Stimulated activated CD4-positive, alpha-beta T cell treated with anti-CD3 and anti-CD28 coated beads, Interleukin-4, amount 100 ng/mL, for 24 hours (primary cell): ENCODE measurements around the gene CD99.

Source experiments
- DNase-seq: peaks from one replicate; pipeline ENCODE4 v3.0.0-alpha.2; 2020

Gene CD99

GRCh38 chrX:2676794-2677675, 14.1 kb upstream of the CD99 start:
- DNase-seq: no peak

- DNase-seq: no peak
These were observed 13.3 kb upstream of the CD99 start for GRCh38 chrX:2677764-2678163.

GRCh38 chrX:2678583-2678982, 12.5 kb upstream of the CD99 start:
- DNase-seq: no peak

GRCh38 chrX:2679534-2680485, 11.3 kb upstream of the CD99 start:
- DNase-seq: no peak

GRCh38 chrX:2680486-2681348, 10.4 kb upstream of the CD99 start:
- DNase-seq: no peak

- no peak for DNase-seq
These were observed 8.4 kb upstream of the CD99 start for GRCh38 chrX:2682565-2683177.

- no peak for DNase-seq
These were observed 6.8 kb upstream of the CD99 start for GRCh38 chrX:2684256-2684655.

GRCh38 chrX:2685886-2686285, 5.2 kb upstream of the CD99 start:
- no peak for DNase-seq

GRCh38 chrX:2689773-2690666, 1.1 kb upstream of the CD99 start:
- DNase-seq: no peak

- DNase-seq: peak; percentile 45
These were observed 587 bp downstream of the CD99 start for GRCh38 chrX:2691543-2692220.

GRCh38 chrX:2692221-2693112, 1.4 kb downstream of the CD99 start:
- DNase-seq: peak; percentile 36

GRCh38 chrX:2693113-2694002, 2.3 kb downstream of the CD99 start:
- DNase-seq: no peak

GRCh38 chrX:2694914-2695267, 3.8 kb downstream of the CD99 start:
- no peak for DNase-seq

- DNase-seq: peak; percentile 72
These were observed 5.7 kb downstream of the CD99 start for GRCh38 chrX:2696698-2697215.

GRCh38 chrX:2697306-2697705, 6.2 kb downstream of the CD99 start:
- no peak for DNase-seq

GRCh38 chrX:2697741-2698299, 6.7 kb downstream of the CD99 start:
- no peak for DNase-seq

- no peak for DNase-seq
These were observed 7.5 kb downstream of the CD99 start for GRCh38 chrX:2698604-2699003.

GRCh38 chrX:2699959-2700358, 8.9 kb downstream of the CD99 start:
- no peak for DNase-seq
